Heart left ventricle (tissue), 16 donors: ENCODE measurements around the gene CEACAM5. TPM values are rescaled to one million over a fixed set of nuclear protein-coding genes. Genes with fewer than 3 reads are reported as not detected.

Experiments used
- ATAC-seq, 4 donors: fragments of 200-7000 bp; cut with Tn5 transposase; one replicate each; pipeline ENCODE4 v1.9.1; 2020 to 2022; ENCODE audit warnings: moderate library complexity in 4 of 4, mild to moderate bottlenecking in 3 of 4, moderate number of reproducible peaks in 1 of 4
- DNase-seq, 5 donors: peaks; one replicate each; pipeline ENCODE4 v3.0.0-alpha.2; 2020
- H3K27ac ChIP-seq, 12 donors: fragments of 200-600 bp; sonication (generic) in 4 of 12; one replicate each; pipeline versions ENCODE4 v1.5.0 to v1.8.0; 2016 to 2022; ENCODE audit warnings: mild to moderate bottlenecking in 2 of 12
- H3K27me3 ChIP-seq, 9 donors: fragments of 200-600 bp; sonication (generic) in 2 of 9; one replicate each; pipeline versions ENCODE4 v1.5.1 to v1.8.0; 2016 to 2022; ENCODE audit warnings: mild to moderate bottlenecking in 3 of 9
- H3K36me3 ChIP-seq, 9 donors: fragments of 200-600 bp; sonication (generic) in 2 of 9; one replicate each; pipeline versions ENCODE4 v1.5.0 to v1.8.0; 2018 to 2022; ENCODE audit warnings: mild to moderate bottlenecking in 2 of 9
- H3K4me1 ChIP-seq, 12 donors: fragments of 200-600 bp; sonication (generic) in 4 of 12; one replicate each; pipeline versions ENCODE4 v1.5.0 to v1.8.0; 2016 to 2022; ENCODE audit warnings: mild to moderate bottlenecking in 3 of 12
- H3K4me3 ChIP-seq, 12 donors: fragments of 200-600 bp; sonication (generic) in 4 of 12; one replicate each; pipeline versions ENCODE4 v1.5.0 to v1.8.0; 2017 to 2022; ENCODE audit warnings: mild to moderate bottlenecking in 9 of 12, moderate library complexity in 4 of 12
- H3K9me3 ChIP-seq, 12 donors: fragments of 200-600 bp; sonication (generic) in 4 of 12; one replicate each; pipeline versions ENCODE4 v1.5.0 to v1.8.0; 2016 to 2022; ENCODE audit warnings: mild to moderate bottlenecking in 1 of 12
- CTCF ChIP-seq, 12 donors: fragments of 200-600 bp; sonication (generic) in 4 of 12; IDR thresholded peaks; one replicate each; pipeline versions ENCODE4 v1.5.0 to v1.8.0; 2018 to 2022; ENCODE audit warnings: antibody characterized with exemption in 12 of 12, mild to moderate bottlenecking in 5 of 12
- POLR2A ChIP-seq, 2 donors: fragments of 450-650 bp; IDR thresholded peaks; one replicate each; pipeline ENCODE4 v1.6.1; 2017; ENCODE audit warnings: antibody characterized with exemption in 2 of 2, mild to moderate bottlenecking in 2 of 2, moderate library complexity in 2 of 2
- WGBS, 4 donors: extraction: QIAGEN DNeasy Blood & Tissue Kit in 2 of 4; methylation state at CpG; one replicate each; pipeline versions ENCODE4 v1.1.5 to v1.1.7; 2013 to 2018; 5-methylcytosine and 5-hydroxymethylcytosine counted together
- intact Hi-C, 10 donors: fragments of 100-400 bp; cut with DNase I; formaldehyde crosslinking; loops; one replicate each; pipeline versions ENCODE4 v1.11.1 to v1.14.2; 2022
- polyA plus RNA-seq, 2 donors: library from polyadenylated mRNA; stranded (reverse); fragments of 200-250 nt; gene quantifications; one replicate each; pipeline ENCODE4 v1.2.3, GENCODE V29; 2013
- total RNA-seq, 9 donors: library from RNA; depleted of rRNA in 2 of 9; stranded (reverse); fragments of >200 nt in 2 of 9; fragmentation: NEBNext Ultra II Directional in 3 of 9; extraction: Animal tissue kit (Norgen Biotek cat#: 25700) in 3 of 9; gene quantifications; one replicate each; pipeline versions ENCODE4 v1.1.0 to v1.2.4, GENCODE V29; 2016 to 2023
- donor health status: ischemic (EF 13 %, LVEDD 7.1; RV severe dilation, severe dysfunction).
- donor health status: healthy with polysubstance abuse.
- donor health status: DM: no; HTN: yes; CAD: no.
- donor health status: DM: no; HTN: no; CAD: no.
- donor health status: ischemic (EF 25% LVEDD 6.9; RV normal size, moderate dysfunction).
- donor health status: ischemic (EF 25% LVEDD 5.7; RV mildly dilated, moderate dysfunction).
- donor health status: healthy.
- donor health status: DM: yes; HTN: yes; CAD: no.
- donor health status: ischemic (EF 35%, LVEDD 5.7; RV mildly dilated, moderate dysfunction).
- donor health status: nonischemic (EF 11% LVEDD 7.7; RV severe dilation, severe dysfunction).
- donor health status: DM: yes; HTN: yes; CAD: no.
- donor health status: PGD.
- donor health status: ischemic (EF 29% LVEDD 5.4; RV normal size, mild dysfunction).
- donor health status: nonischemic (EF 23%, LVEDD 6.1; RV moderate dilation, normal function).

CEACAM5 gene
- total and polyA plus RNA-seq, 11 donors: 0.22 to 0.75 TPM; not detected in 9

GRCh38 chr19:41709951-41710645 lies 1.7 kb downstream of the CEACAM5 start:
- Histone ChIP-seq H3K27me3 (peaks cover 0 to 54% (median 22%) of the 10 kb centered on the region in 9 donors), H3K4me3 (no peak overlapping the region), H3K9me3 (no peaks in the 10 kb centered on the region), H3K27ac (no peak overlapping the region), H3K36me3 (no peaks in the 10 kb centered on the region), H3K4me1 (no peaks in the 10 kb centered on the region)
- DNase-seq (no peak), ATAC-seq (no peak)
- TF ChIP-seq CTCF (IDR thresholded peaks at IDR 0.05): no peak
- TF ChIP-seq POLR2A (IDR thresholded peaks at IDR 0.05): no peak
- intact Hi-C loops: no loop called here
- 76 to 83% (median 79%) methylated on average over 6 to 8 of the region's 8 CpGs for WGBS, 4 donors

- H3K4me1 ChIP-seq: no peaks in the 10 kb centered on the region
- peaks cover 0 to 54% (median 11%) of the 10 kb centered on the region in 9 donors for H3K27me3 ChIP-seq
- intact Hi-C loops: no loop called here
These were observed 3.2 kb downstream of the CEACAM5 start for GRCh38 chr19:41711376-41712261.

GRCh38 chr19:41714598-41714997 lies 6.2 kb downstream of the CEACAM5 start:
- no peak overlapping the region for H3K27ac ChIP-seq
- ATAC-seq (no peak), DNase-seq (no peak)
- WGBS, 4 donors: 69 to 81% (median 75%) methylated on average over 5 of the region's 5 CpGs
- no peaks in the 10 kb centered on the region for H3K9me3 ChIP-seq
- H3K36me3 ChIP-seq: no peaks in the 10 kb centered on the region
- peaks cover 0 to 58% (median 2%) of the 10 kb centered on the region in 9 donors for H3K27me3 ChIP-seq
- TF ChIP-seq CTCF (IDR thresholded peaks at IDR 0.05) (no peak), POLR2A (IDR thresholded peaks at IDR 0.05) (no peak)
- H3K4me3 ChIP-seq: no peak overlapping the region
- intact Hi-C loops: no loop called here
- H3K4me1 ChIP-seq: no peaks in the 10 kb centered on the region

More at GRCh38 chr19:41711376-41712261, 3.2 kb downstream of the CEACAM5 start:
- Histone ChIP-seq H3K36me3 (no peaks in the 10 kb centered on the region), H3K27ac (no peak overlapping the region), H3K4me3 (no peak overlapping the region), H3K9me3 (no peaks in the 10 kb centered on the region)
- ATAC-seq (no peak), DNase-seq (no peak)
- TF ChIP-seq POLR2A (IDR thresholded peaks at IDR 0.05): no peak
- no peak for TF ChIP-seq CTCF (IDR thresholded peaks at IDR 0.05)
- WGBS, 4 donors: 75 to 83% (median 80%) methylated on average over 13 of the region's 13 CpGs

GRCh38 chr19:41718761-41719160 lies 10.3 kb downstream of the CEACAM5 start:
- Histone ChIP-seq H3K4me1 (no peaks in the 10 kb centered on the region), H3K27ac (no peak overlapping the region), H3K9me3 (no peaks in the 10 kb centered on the region), H3K36me3 (no peaks in the 10 kb centered on the region), H3K4me3 (no peak overlapping the region), H3K27me3 (peaks cover 0 to 54% (median 2%) of the 10 kb centered on the region in 9 donors)
- TF ChIP-seq CTCF (IDR thresholded peaks at IDR 0.05): no peak
- no peak for TF ChIP-seq POLR2A (IDR thresholded peaks at IDR 0.05)
- ATAC-seq (no peak), DNase-seq (no peak)
- intact Hi-C loops: no loop called here
- WGBS, 4 donors: 66 to 77% (median 71%) methylated on average over 3 to 6 of the region's 6 CpGs
